Neural progenitor cell (in vitro differentiated cells): Measurements from ENCODE around the gene GLP1R. TPM values are rescaled to one million over a fixed set of nuclear protein-coding genes. Genes with fewer than 3 reads are reported as not detected.

Experiments used
- DNase-seq: peaks from one replicate; pipeline ENCODE4 v3.0.0-alpha.2; 2016; ENCODE audit warnings: low spot score
- H2AFZ ChIP-seq: fragments of 200-600 bp; sonication (generic); replicated peaks from 2 replicates; pipeline ENCODE4 v1.6.1; 2016; ENCODE audit warnings: antibody characterized with exemption
- H3F3A ChIP-seq: fragments of 200-600 bp; sonication (generic); 2 replicates; pipeline ENCODE4 v1.6.1; 2016; ENCODE audit warnings: antibody characterized with exemption, low read depth
- H3K27ac ChIP-seq: fragments of 200-600 bp; sonication (generic); 2 replicates; pipeline ENCODE4 v1.5.1; 2016; ENCODE audit warnings: mild to moderate bottlenecking
- H3K27me3 ChIP-seq: fragments of 200-600 bp; sonication (generic); 2 replicates; pipeline ENCODE4 v1.6.1; 2016; ENCODE audit warnings: mild to moderate bottlenecking, moderate library complexity
- H3K36me3 ChIP-seq: fragments of 200-600 bp; sonication (generic); 2 replicates; pipeline ENCODE4 v1.5.1; 2016
- H3K4me1 ChIP-seq: fragments of 200-600 bp; sonication (generic); 2 replicates; pipeline ENCODE4 v1.6.1; 2016; ENCODE audit warnings: mixed run types
- H3K4me2 ChIP-seq: fragments of 200-600 bp; sonication (generic); 2 replicates; pipeline ENCODE4 v1.6.1; 2016
- H3K4me3 ChIP-seq: fragments of 200-600 bp; sonication (generic); 2 replicates; pipeline ENCODE4 v1.5.1; 2016
- H3K79me2 ChIP-seq: fragments of 200-600 bp; sonication (generic); 2 replicates; pipeline ENCODE4 v1.6.1; 2016; ENCODE audit warnings: low read depth
- H3K9ac ChIP-seq: fragments of 200-600 bp; sonication (generic); 2 replicates; pipeline ENCODE4 v1.6.1; 2016
- H3K9me3 ChIP-seq: fragments of 200-600 bp; sonication (generic); 2 replicates; pipeline ENCODE4 v1.5.1; 2016; ENCODE audit warnings: low read depth
- H4K20me1 ChIP-seq: fragments of 200-600 bp; sonication (generic); 2 replicates; pipeline ENCODE4 v1.6.1; 2016; ENCODE audit warnings: low read depth
- H3K27ac Mint-ChIP-seq: 3 replicates; pipeline ENCODE4 v1.8.0; 2021; ENCODE audit warnings: mixed read lengths
- H3K27me3 Mint-ChIP-seq: 2 replicates; pipeline ENCODE4 v1.8.0; 2022; ENCODE audit warnings: low read depth, mild to moderate bottlenecking, inconsistent platforms, moderate library complexity, mixed read lengths; ENCODE audit not compliant: insufficient read depth
- H3K36me3 Mint-ChIP-seq: 3 replicates; pipeline ENCODE4 v1.8.0; 2021; ENCODE audit warnings: mixed read lengths
- H3K4me1 Mint-ChIP-seq: 3 replicates; pipeline ENCODE4 v1.8.0; 2021; ENCODE audit warnings: mixed read lengths
- H3K4me3 Mint-ChIP-seq: 3 replicates; pipeline ENCODE4 v1.8.0; 2021; ENCODE audit warnings: mild to moderate bottlenecking, moderate library complexity, mixed read lengths
- H3K9me3 Mint-ChIP-seq: 3 replicates; pipeline ENCODE4 v1.8.0; 2020; ENCODE audit warnings: mixed read lengths
- CTCF ChIP-seq: fragments of 200-600 bp; sonication (generic); IDR thresholded peaks from 2 replicates; pipeline ENCODE4 v1.5.1; 2017; ENCODE audit warnings: antibody characterized with exemption, mild to moderate bottlenecking
- EZH2 ChIP-seq: fragments of 200-600 bp; sonication (generic); IDR thresholded peaks from 2 replicates; pipeline ENCODE4 v1.6.1; 2017; ENCODE audit warnings: antibody characterized with exemption, mild to moderate bottlenecking, moderate library complexity
- EZH2phosphoT487 ChIP-seq: fragments of 200-600 bp; sonication (generic); IDR thresholded peaks from 2 replicates; pipeline ENCODE4 v1.6.1; 2017; ENCODE audit warnings: antibody characterized with exemption
- total RNA-seq: library from RNA; depleted of rRNA; stranded (reverse); fragments of >200 nt; gene quantifications from 2 replicates; pipeline ENCODE4 v1.2.3, GENCODE V29; 2015; ENCODE audit warnings: low replicate concordance

GLP1R gene
- total RNA-seq, 1 donor from 2014 or later, result 0.82 TPM

GRCh38 chr6:39041072-39041471 lies 7.5 kb upstream of the GLP1R start:
- Mint-ChIP-seq H3K4me1 (peaks cover 8% of the 10 kb centered on the region), H3K9me3 (no peaks in the 10 kb centered on the region), H3K27me3 (peaks cover 15% of the 10 kb centered on the region), H3K27ac (no peak overlapping the region), H3K4me3 (no peak overlapping the region), H3K36me3 (no peaks in the 10 kb centered on the region)
- TF ChIP-seq CTCF, result no peak
- TF ChIP-seq EZH2, result no peak
- TF ChIP-seq EZH2phosphoT487, result no peak
- H3K4me1 ChIP-seq, result peaks cover 14% of the 10 kb centered on the region
- H3K4me3 ChIP-seq, result no peak overlapping the region
- no peak overlapping the region for H3K9ac ChIP-seq
- no peak overlapping the region for H2AFZ ChIP-seq
- no peaks in the 10 kb centered on the region for H3K79me2 ChIP-seq
- no peak for DNase-seq
- no peaks in the 10 kb centered on the region for H3F3A ChIP-seq
- H3K9me3 ChIP-seq, result no peaks in the 10 kb centered on the region
- H4K20me1 ChIP-seq, result no peaks in the 10 kb centered on the region
- H3K36me3 ChIP-seq, result no peaks in the 10 kb centered on the region
- no peak overlapping the region for H3K4me2 ChIP-seq
- H3K27me3 ChIP-seq, result peaks cover 8% of the 10 kb centered on the region
- H3K27ac ChIP-seq, result no peak overlapping the region

- H3K4me3 Mint-ChIP-seq, result no peak overlapping the region
- Histone ChIP-seq H3K4me2 (no peak overlapping the region), H3K27ac (no peak overlapping the region), H3K4me3 (no peak overlapping the region), H3K36me3 (no peaks in the 10 kb centered on the region), H2AFZ (no peak overlapping the region), H3K9ac (no peak overlapping the region), H3K9me3 (no peaks in the 10 kb centered on the region), H3K27me3 (peaks cover 27% of the 10 kb centered on the region), H3F3A (no peaks in the 10 kb centered on the region), H3K79me2 (no peaks in the 10 kb centered on the region), H4K20me1 (no peaks in the 10 kb centered on the region), H3K4me1 (no peaks in the 10 kb centered on the region)
- TF ChIP-seq EZH2phosphoT487, result no peak
- TF ChIP-seq CTCF, result no peak
- no peak for TF ChIP-seq EZH2
- H3K27ac Mint-ChIP-seq, result no peak overlapping the region
- H3K27me3 Mint-ChIP-seq, result peaks cover 20% of the 10 kb centered on the region
- no peak for DNase-seq
- H3K4me1 Mint-ChIP-seq, result peaks cover 3% of the 10 kb centered on the region
- H3K36me3 Mint-ChIP-seq, result no peaks in the 10 kb centered on the region
- no peaks in the 10 kb centered on the region for H3K9me3 Mint-ChIP-seq
Observed at GRCh38 chr6:39043776-39044175, 4.8 kb upstream of the GLP1R start.

GRCh38 chr6:39044181-39044580 lies 4.4 kb upstream of the GLP1R start:
- Mint-ChIP-seq H3K9me3 (no peaks in the 10 kb centered on the region), H3K27ac (no peak overlapping the region), H3K36me3 (no peaks in the 10 kb centered on the region), H3K4me1 (peaks cover 3% of the 10 kb centered on the region), H3K27me3 (peaks cover 23% of the 10 kb centered on the region), H3K4me3 (no peak overlapping the region)
- H3K79me2 ChIP-seq, result no peaks in the 10 kb centered on the region
- H3K4me2 ChIP-seq, result no peak overlapping the region
- no peak for TF ChIP-seq EZH2
- TF ChIP-seq EZH2phosphoT487, result no peak
- TF ChIP-seq CTCF, result no peak
- peaks cover 3% of the 10 kb centered on the region for H4K20me1 ChIP-seq
- no peaks in the 10 kb centered on the region for H3K9me3 ChIP-seq
- no peak overlapping the region for H2AFZ ChIP-seq
- H3K27me3 ChIP-seq, result peaks cover 31% of the 10 kb centered on the region
- H3F3A ChIP-seq, result peaks cover under 1% of the 10 kb centered on the region
- no peak overlapping the region for H3K9ac ChIP-seq
- no peak for DNase-seq
- H3K4me3 ChIP-seq, result no peak overlapping the region
- no peak overlapping the region for H3K27ac ChIP-seq
- H3K36me3 ChIP-seq, result no peaks in the 10 kb centered on the region
- H3K4me1 ChIP-seq, result no peaks in the 10 kb centered on the region
